Vagina (tissue), 2 donors: ENCODE measurements around the gene ERGIC1. TPM values are rescaled to one million over a fixed set of nuclear protein-coding genes. Genes with fewer than 3 reads are reported as not detected.

ENCODE experiments used
- DNase-seq, 2 donors: peaks; one replicate each; pipeline ENCODE4 v3.0.0-alpha.2; 2017; ENCODE audit errors: extremely low spot score in 2 of 2
- H3K27ac ChIP-seq: fragments of 200-600 bp; sonication (generic); one replicate; pipeline ENCODE4 v1.5.1; 2019
- H3K27me3 ChIP-seq: fragments of 200-600 bp; sonication (generic); one replicate; pipeline ENCODE4 v1.5.1; 2019
- H3K36me3 ChIP-seq, 2 donors: fragments of 200-600 bp; sonication (generic); one replicate each; pipeline ENCODE4 v1.5.1; 2017 to 2019
- H3K4me1 ChIP-seq: fragments of 200-600 bp; sonication (generic); one replicate; pipeline ENCODE4 v1.5.1; 2019
- H3K4me3 ChIP-seq, 2 donors: fragments of 200-600 bp; sonication (generic); 1 replicate in 1 of 2; 2 replicates in 1 of 2; pipeline ENCODE4 v1.5.1; 2016 to 2019
- H3K9me3 ChIP-seq: fragments of 200-600 bp; sonication (generic); one replicate; pipeline ENCODE4 v1.5.1; 2019
- CTCF ChIP-seq, 3 experiments: fragments of 450-650 bp in 2 of 3; fragments of 200-600 bp in 1 of 3; sonication (generic) in 1 of 3; IDR thresholded peaks; one replicate each; pipeline ENCODE4 v1.5.1; 2017 to 2019; ENCODE audit warnings: antibody characterized with exemption in 3 of 3, mild to moderate bottlenecking in 2 of 3, moderate library complexity in 2 of 3
- POLR2A ChIP-seq, 2 donors: fragments of 450-650 bp; IDR thresholded peaks; one replicate each; pipeline ENCODE4 v1.6.1; 2017; ENCODE audit warnings: antibody characterized with exemption in 2 of 2, mild to moderate bottlenecking in 2 of 2, moderate library complexity in 2 of 2
- POLR2AphosphoS5 ChIP-seq, 2 donors: sonication (generic); formaldehyde crosslinking; IDR thresholded peaks; one replicate each; pipeline ENCODE4 v1.9.0; 2017; ENCODE audit warnings: antibody characterized with exemption in 2 of 2, mild to moderate bottlenecking in 2 of 2, low read depth in 1 of 2; ENCODE audit not compliant: insufficient read depth in 1 of 2
- intact Hi-C: fragments of 100-400 bp; cut with DNase I; formaldehyde crosslinking; loops from one replicate; pipeline ENCODE4 v1.15.1; 2023
- total RNA-seq: library from RNA; depleted of rRNA; stranded (reverse); fragments of >200 nt; gene quantifications from one replicate; pipeline ENCODE4 v1.2.3, GENCODE V29; 2016

Gene ERGIC1
- total RNA-seq, 1 donor from 2014 or later: 97.2 TPM

- H3K27ac ChIP-seq: peak overlapping the region; percentile 95
- peaks cover 78% of the 10 kb centered on the region for H3K4me1 ChIP-seq
- TF ChIP-seq CTCF (IDR thresholded peaks at IDR 0.05): no peak
- TF ChIP-seq POLR2A (IDR thresholded peaks at IDR 0.05): no peak
- peak; percentile 46 to 75 for TF ChIP-seq POLR2AphosphoS5 (IDR thresholded peaks at IDR 0.05; ENCODE audit: insufficient read depth in 1 of 2, low read depth in 1 of 2)
- no peaks in the 10 kb centered on the region for H3K36me3 ChIP-seq
- DNase-seq: no peak
- intact Hi-C loops: loop anchor here (5.0 to 10.0 kb wide), 2 partner anchors 137 to 190 kb away; no protein-coding TSS in a partner anchor
- no peaks in the 10 kb centered on the region for H3K27me3 ChIP-seq
- H3K4me3 ChIP-seq: no peak overlapping the region
- H3K9me3 ChIP-seq: no peaks in the 10 kb centered on the region
These were observed 70.7 kb downstream of the ERGIC1 start for GRCh38 chr5:172904643-172905345.

- Histone ChIP-seq H3K27me3 (no peaks in the 10 kb centered on the region), H3K36me3 (peaks cover 0 to 6% of the 10 kb centered on the region in 2 donors), H3K27ac (peak overlapping the region; percentile 95), H3K4me3 (no peak overlapping the region), H3K4me1 (peaks cover 72% of the 10 kb centered on the region), H3K9me3 (no peaks in the 10 kb centered on the region)
- intact Hi-C loops: loop anchor here (10.0 kb wide), 1 partner anchor 191 kb away; no protein-coding TSS in a partner anchor
- TF ChIP-seq CTCF (IDR thresholded peaks at IDR 0.05) (no peak), POLR2AphosphoS5 (IDR thresholded peaks at IDR 0.05; ENCODE audit: insufficient read depth in 1 of 2, low read depth in 1 of 2) (peak in 1 of 2 donors; percentile 4), POLR2A (IDR thresholded peaks at IDR 0.05) (no peak)
- DNase-seq: no peak
These were observed 71.5 kb downstream of the ERGIC1 start for GRCh38 chr5:172905346-172906140.

- Histone ChIP-seq H3K4me3 (no peak overlapping the region), H3K27ac (peak overlapping the region; percentile 95), H3K27me3 (no peaks in the 10 kb centered on the region), H3K4me1 (peaks cover 63% of the 10 kb centered on the region), H3K9me3 (no peaks in the 10 kb centered on the region), H3K36me3 (peaks cover 0 to 8% of the 10 kb centered on the region in 2 donors)
- DNase-seq: no peak
- intact Hi-C loops: loop anchor here (10.0 kb wide), 1 partner anchor 192 kb away; no protein-coding TSS in a partner anchor
- TF ChIP-seq CTCF (IDR thresholded peaks at IDR 0.05) (no peak), POLR2AphosphoS5 (IDR thresholded peaks at IDR 0.05; ENCODE audit: insufficient read depth in 1 of 2, low read depth in 1 of 2) (peak in 1 of 2 donors; percentile 31)
These were observed 72.4 kb downstream of the ERGIC1 start for GRCh38 chr5:172906436-172906835.

DNA sequence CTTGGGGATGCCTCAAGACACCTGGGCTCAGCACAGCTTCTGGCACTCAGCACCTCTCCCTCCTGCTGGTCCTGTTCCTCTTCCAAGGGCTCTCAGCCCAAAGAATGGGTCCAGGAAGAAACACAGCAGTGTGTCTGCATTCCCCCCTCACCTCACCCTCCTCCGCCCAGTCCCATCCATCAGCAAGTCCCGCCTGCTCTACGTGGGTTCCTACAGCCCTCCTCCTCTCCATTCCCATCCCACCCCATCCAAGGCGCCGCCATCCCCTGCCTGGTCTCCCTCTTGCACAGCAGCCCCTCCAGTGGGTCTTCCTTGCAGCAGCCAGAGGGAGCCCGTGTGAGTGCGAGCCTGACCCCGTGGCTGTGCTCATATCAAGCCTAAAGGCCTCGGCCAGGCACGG lies 72.8 kb downstream of the ERGIC1 start:
- DNase-seq: no peak

More for the DNA sequence above, 72.8 kb downstream of the ERGIC1 start:
- Histone ChIP-seq H3K27ac (peak overlapping the region; percentile 95), H3K36me3 (peaks cover 0 to 12% of the 10 kb centered on the region in 2 donors), H3K4me1 (peaks cover 59% of the 10 kb centered on the region), H3K27me3 (no peaks in the 10 kb centered on the region), H3K4me3 (no peak overlapping the region), H3K9me3 (no peaks in the 10 kb centered on the region)
- no peak for TF ChIP-seq POLR2AphosphoS5 (IDR thresholded peaks at IDR 0.05; ENCODE audit: insufficient read depth in 1 of 2, low read depth in 1 of 2)
- TF ChIP-seq CTCF (IDR thresholded peaks at IDR 0.05): no peak
- no peak for TF ChIP-seq POLR2A (IDR thresholded peaks at IDR 0.05)
- intact Hi-C loops: loop anchor here (10.0 kb wide), 1 partner anchor 192 kb away; no protein-coding TSS in a partner anchor
